Stimulated activated CD8-positive, alpha-beta memory T cell treated with anti-CD3 and anti-CD28 coated beads, Interleukin-15, amount 100 ng/mL, for 24 hours (primary cell): ENCODE results near the gene ADISSP.

Experiments
- DNase-seq: peaks from one replicate; pipeline ENCODE4 v3.0.0-alpha.2; 2020; ENCODE audit warnings: low read depth

Gene ADISSP

DNA sequence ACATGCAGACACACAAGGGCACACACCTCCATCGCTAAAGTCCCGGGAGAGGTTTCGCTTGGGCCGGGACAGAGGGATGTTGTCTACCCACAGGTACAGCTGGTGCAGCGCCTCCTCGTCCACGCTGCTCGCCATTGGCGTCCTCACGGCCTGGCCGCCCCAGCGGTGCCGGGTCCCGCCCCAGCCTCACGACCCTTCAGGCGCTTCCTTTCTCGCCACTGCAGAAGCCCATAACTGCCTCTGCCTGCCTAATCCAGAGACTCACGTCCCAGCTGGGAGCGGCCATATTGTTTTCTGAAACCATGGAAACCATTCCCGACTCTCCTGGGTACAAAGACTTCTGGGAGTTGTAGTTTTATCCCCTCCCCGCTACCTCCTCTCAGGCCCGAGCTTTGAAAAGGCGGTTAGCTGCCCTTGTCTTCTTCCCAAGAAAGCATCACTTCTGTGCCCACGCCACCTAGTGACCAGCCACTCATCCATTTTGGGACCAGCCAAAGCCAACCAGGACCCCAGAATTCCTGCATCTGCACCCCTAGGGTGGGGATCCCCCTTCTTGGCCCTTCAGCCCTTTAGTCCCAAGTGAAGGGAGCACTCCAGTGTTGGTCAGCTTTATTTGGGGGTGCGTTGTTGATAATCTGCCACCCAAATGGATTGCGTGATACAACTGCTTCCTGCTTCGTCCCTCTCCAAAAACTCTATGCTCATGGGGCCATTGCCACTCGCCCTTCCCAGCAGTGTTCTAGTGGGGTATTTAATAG lies 13.8 kb upstream of the ADISSP start, which contains the start of gene SPEF1:
Gene SPEF1, minus strand, starts transcription at position 296 of the 758 bp plus-strand sequence. Its CDS starts 161 bp downstream, at position 135.
- no peak for DNase-seq

- DNase-seq = no peak
These were observed 11.4 kb upstream of the ADISSP start for GRCh38 chr20:3778976-3779375.

GRCh38 chr20:3777716-3778629 lies 10.4 kb upstream of the ADISSP start:
- DNase-seq = no peak

GRCh38 chr20:3777381-3777715 lies 9.8 kb upstream of the ADISSP start:
- no peak for DNase-seq

DNA sequence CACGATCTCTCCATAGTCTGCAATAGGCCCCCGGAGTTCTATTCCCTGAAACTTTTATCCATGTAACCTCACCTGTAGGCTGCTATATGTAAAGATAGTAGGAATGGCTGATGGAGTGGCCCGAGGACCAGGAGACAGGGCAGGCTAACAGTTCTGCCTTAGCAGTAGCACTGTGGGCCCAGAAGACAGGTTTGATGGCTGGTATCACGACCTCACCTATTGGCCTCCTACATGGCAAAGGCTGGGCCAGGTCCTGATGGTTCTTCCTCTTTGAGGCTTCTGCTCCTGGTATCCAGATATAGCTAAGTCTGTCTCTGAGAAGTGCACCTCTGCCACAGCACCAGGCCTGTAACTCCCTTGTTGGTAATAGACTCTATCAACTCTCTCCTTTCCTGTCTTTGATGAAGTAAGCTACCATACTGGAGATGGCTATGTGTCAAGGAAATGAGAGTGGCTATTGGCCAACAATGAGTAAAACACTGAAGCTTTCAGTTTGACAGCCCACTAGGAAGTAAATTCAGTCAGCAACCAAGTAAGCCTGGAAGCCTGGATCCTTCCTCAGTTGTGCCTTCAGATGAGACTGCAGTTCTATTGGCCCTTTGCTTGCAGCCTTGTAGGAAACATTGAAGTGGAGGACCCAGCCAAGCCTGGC lies 8.0 kb upstream of the ADISSP start:
- DNase-seq = no peak

DNA sequence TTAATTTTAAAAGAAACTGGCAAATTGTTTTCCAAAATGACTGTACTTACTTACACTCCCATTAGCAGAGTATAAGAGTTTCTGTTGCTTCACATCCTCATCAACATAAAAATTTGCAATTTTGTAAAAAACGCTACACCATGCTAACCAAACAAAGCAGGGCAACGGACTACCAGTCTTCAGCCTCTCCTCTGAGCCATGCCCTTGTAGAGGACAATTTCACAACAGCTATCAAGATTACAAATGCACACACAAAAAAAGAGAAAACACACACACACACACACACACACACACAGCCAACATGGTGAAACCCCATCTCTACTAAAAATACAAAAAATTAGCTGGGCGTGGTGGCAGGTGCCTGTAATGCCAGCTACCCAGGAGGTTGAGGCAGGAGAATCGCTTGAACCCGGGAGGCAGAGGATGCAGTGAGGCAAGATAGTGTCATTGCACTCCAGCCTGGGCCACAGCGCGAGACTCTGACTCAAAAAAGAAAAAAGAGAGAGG lies 4.1 kb upstream of the ADISSP start:
- no peak for DNase-seq

- peak; percentile 52 for DNase-seq
These were observed 983 bp upstream of the ADISSP start for GRCh38 chr20:3768342-3769130.

DNA sequence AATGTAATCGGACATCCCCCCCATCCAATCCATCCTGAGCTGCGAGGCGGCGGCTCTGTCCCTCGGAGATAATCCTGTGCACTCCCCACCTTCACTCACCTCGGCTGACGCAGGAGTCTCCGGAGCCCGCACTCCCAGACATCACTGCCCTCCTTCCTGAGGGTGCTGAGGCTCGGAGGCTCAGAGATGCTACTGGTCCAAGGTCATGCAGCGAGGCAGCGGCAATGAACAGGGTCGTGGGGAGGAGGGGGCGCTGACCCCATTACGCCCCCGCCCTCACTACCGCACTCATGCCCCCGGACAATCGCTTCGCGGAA lies 485 bp downstream of the ADISSP start:
- no peak for DNase-seq

- DNase-seq = no peak
These were observed 987 bp downstream of the ADISSP start for GRCh38 chr20:3766422-3767109.

DNA sequence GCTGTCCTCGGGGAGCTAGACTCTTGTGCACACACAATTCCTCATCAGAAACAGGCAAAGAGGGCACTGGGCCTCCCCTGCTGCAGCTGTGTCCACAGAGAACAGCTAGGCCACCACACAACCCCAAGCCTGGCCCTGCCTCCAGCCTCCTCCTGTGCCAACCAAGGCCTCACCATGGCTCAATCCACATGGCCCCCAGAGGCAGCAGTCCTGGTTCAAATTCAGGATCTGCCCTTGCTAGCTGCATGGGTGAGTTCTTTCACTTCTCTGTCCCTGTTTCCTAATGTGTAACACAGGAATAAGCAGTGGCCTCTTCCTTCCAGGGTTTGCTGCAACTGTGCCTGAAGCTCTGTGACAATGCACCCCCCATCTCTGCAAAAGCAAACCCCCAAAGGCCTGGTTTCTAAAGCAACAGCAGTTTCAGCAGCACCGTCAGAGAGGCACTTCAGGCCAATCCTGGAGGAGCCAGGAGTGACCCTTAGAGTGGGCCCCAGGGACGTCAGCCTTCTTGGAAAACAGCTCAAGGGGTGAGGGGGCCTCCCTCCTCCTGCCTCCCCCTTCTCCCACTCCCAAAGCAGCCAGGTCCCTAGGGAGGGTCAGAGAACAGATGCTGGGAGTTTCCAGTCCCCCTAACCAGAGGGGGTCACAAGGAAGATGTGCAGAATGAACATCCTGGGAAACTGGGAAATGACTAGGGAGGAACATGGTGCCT lies 2.2 kb downstream of the ADISSP start:
- no peak for DNase-seq

DNA sequence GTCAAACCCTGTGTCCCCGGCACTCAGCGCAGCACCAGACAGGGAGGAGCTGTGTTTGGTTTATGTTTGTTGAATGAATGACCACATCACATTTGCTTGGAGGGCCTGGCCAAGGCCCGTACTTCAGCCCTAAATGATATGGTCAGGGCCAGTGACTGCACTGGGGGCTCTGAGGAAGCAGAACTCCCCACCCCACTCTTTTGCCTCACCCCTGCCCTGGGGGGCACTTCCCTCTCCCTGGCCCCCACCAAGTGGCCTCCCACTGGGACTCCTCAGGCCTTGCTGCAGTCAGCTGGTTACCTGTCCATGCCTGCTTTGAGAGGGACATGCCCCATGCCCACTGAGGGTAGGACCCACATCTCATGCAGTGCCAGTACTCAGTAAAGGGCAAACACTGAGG lies 2.9 kb downstream of the ADISSP start:
- no peak for DNase-seq

DNA sequence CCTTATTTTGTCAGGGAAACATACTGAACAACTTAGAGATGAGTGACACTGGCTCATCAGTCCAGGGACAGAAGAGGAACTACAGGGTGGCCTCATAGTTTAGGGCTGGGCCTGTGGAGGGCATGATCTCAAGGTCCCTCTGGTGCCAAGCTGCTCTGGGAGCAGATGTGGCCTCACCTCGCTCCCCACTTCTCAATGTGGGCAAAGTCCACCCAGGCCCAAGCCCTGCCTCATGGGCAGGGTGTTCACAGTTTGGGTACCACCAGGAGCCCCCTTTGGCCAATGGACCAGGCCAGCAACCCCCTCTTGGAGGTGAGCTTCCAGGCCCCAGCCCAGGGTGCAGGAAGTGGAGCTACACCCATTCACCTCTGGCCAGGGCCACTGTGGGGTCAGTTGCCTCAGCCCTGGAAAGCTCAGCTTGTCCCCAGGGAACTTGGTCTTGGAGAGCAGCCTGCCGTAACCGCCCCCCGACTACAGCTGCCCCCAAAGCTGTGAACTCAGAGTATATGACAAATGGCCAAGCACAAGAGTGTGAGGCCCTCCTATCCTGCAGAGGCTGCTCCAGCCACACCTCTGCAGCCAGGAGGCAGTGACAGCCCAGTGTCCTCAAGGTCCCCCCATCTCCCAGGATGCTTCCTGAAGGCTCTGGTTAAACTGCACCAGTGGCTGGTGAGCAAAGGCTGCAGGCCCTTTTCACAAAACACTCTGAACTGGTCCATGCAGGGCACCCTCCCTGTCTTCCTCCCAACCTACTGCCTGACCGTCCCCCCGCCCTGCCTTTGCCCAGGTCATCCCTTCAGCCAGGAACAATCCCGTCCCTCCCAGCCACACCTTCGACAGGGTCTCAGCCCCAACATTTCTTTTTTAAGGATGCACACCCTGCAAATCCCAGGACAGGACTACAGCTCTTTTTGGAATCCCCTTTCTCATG lies 3.6 kb downstream of the ADISSP start:
- no peak for DNase-seq

GRCh38 chr20:3760655-3761348 lies 6.8 kb downstream of the ADISSP start:
- no peak for DNase-seq

- no peak for DNase-seq
These were observed 7.7 kb downstream of the ADISSP start for GRCh38 chr20:3759884-3760283.

GRCh38 chr20:3759316-3759823 lies 8.2 kb downstream of the ADISSP start:
- DNase-seq = no peak

GRCh38 chr20:3758566-3758965 lies 9.0 kb downstream of the ADISSP start:
- DNase-seq = no peak

DNA sequence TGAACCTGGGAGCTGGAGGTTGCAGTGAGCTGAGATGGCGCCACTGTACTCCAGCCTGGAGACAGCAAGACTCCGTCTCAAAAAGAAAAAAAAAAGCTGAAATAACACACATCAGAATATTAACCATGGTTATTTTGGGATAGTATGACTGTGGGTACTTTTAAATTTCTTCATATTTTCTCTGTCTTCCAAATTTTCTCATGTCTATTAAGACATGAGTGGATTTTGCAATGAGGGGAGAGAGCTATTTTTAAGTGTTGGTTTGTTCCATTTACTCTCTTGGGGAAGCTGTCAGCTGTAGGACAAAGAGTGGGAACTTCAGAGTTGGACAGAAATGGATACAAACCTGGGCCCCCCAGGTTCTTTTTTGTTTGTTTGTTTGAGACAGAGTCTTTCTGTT lies 10.3 kb downstream of the ADISSP start:
- no peak for DNase-seq

- DNase-seq = no peak
These were observed 11.6 kb downstream of the ADISSP start for GRCh38 chr20:3755814-3756480.
